ENCODE measurements around the gene CATSPERZ. TPM values are rescaled to one million over a fixed set of nuclear protein-coding genes. Genes with fewer than 3 reads are reported as not detected.

CATSPERZ gene
- total and polyA plus RNA-seq, 9 of the 15 experiments (the other 6 are each of a cell fraction or from before 2014, with no cell fraction given), result 0.86 to 8.5 (median 3.5) TPM

- Histone ChIP-seq H3K27ac (ENCODE audit: extremely low read depth, low read depth, low read length) (no peak overlapping the region), H3K4me3 (no peak overlapping the region), H3K4me2 (ENCODE audit: insufficient read depth, low read length) (no peak overlapping the region), H2AFZ (ENCODE audit: low read depth, low read length) (no peak overlapping the region), H3K27me3 (ENCODE audit: control insufficient read depth in 2 of 2, insufficient read depth in 2 of 2, low read length in 2 of 2) (peaks cover 34 to 36% of the 10 kb centered on the region in 2 experiments), H3K9me3 (replicated peaks; ENCODE audit: control insufficient read depth, insufficient read depth, low read depth, low read length) (no peaks in the 10 kb centered on the region), H3K9ac (ENCODE audit: insufficient read depth in 1 of 2, low read depth in 2 of 2, low read length in 2 of 2) (no peak overlapping the region), H3K36me3 (ENCODE audit: control insufficient read depth, insufficient read depth, low read length) (no peaks in the 10 kb centered on the region), H3K4me1 (replicated peaks in 1 of 2; ENCODE audit: control insufficient read depth in 2 of 2, insufficient read depth in 2 of 2, low read length in 2 of 2) (peaks cover 15 to 48% of the 10 kb centered on the region in 2 experiments), H3K79me2 (ENCODE audit: control insufficient read depth, insufficient read depth, low read length) (no peaks in the 10 kb centered on the region), H3K9me1 (ENCODE audit: control insufficient read depth, insufficient read depth, low read length) (no peaks in the 10 kb centered on the region), H4K20me1 (replicated peaks; ENCODE audit: control insufficient read depth, insufficient read depth, low read length) (no peaks in the 10 kb centered on the region; the same call in 1 of the 2 replicates)
- no peak for FAIRE-seq
- ChIA-PET CTCF (ENCODE audit: low intra/inter-chr PET ratio) (no interaction called here), POLR2A (interaction anchor here (0.7 kb wide), 1 partner anchor 103 kb away, joined by 3 read pairs; no protein-coding TSS in a partner anchor)
- no peak for TF ChIP-seq RNF2 (IDR thresholded peaks at IDR 0.05)
- TF ChIP-seq ETS1 (conservative IDR thresholded peaks at IDR 0.05; ENCODE audit: control insufficient read depth, low read depth, low read length), result no peak
- no peak for TF ChIP-seq KDM1A (IDR thresholded peaks at IDR 0.05)
- no TSS peak for BruUV-seq (replicated peaks)
- intact Hi-C loops (cut with micrococcal nuclease) (no loop called here), in situ Hi-C loops (cut with MboI) (no loop called here)
- WGBS (ENCODE audit: insufficient coverage, low coverage, missing lambda C conversion rate), result 56% methylated on average over 21 of the region's 60 CpGs
- no peak for DNase-seq (ENCODE audit: extremely low read depth in 1 of 4, low spot score in 3 of 4)
- no peak for ATAC-seq
Observed at GRCh38 chr11:64298966-64299846, 952 bp upstream of the CATSPERZ start.
